Transverse colon (tissue), 4 donors: Measurements from ENCODE around the gene EHMT2. TPM values are rescaled to one million over a fixed set of nuclear protein-coding genes. Genes with fewer than 3 reads are reported as not detected.
"Not testable (repeated sequence)": the region's sequence is repeated elsewhere in the genome, so short reads cannot be mapped to it uniquely, and the experiment has no call there.

Source experiments
- DNase-seq: peaks from one replicate; pipeline ENCODE4 v3.0.0-alpha.2; 2019
- H3K27ac ChIP-seq, 4 donors: fragments of 200-600 bp; sonication (generic); 2 replicates each; pipeline ENCODE4 v1.5.1; 2016 to 2018; ENCODE audit warnings: inconsistent platforms in 4 of 4
- H3K27me3 ChIP-seq: fragments of 200-600 bp; sonication (generic); 2 replicates; pipeline ENCODE4 v1.5.1; 2017; ENCODE audit warnings: inconsistent platforms
- H3K36me3 ChIP-seq, 4 donors: fragments of 200-600 bp; sonication (generic); 2 replicates each; pipeline ENCODE4 v1.5.1; 2017 to 2019; ENCODE audit warnings: inconsistent platforms in 4 of 4
- H3K4me1 ChIP-seq, 4 donors: fragments of 200-600 bp; sonication (generic); 2 replicates each; pipeline ENCODE4 v1.5.1; 2017 to 2020; ENCODE audit warnings: inconsistent platforms in 4 of 4
- H3K4me3 ChIP-seq, 4 donors: fragments of 200-600 bp; sonication (generic); 1 replicate in 1 of 4; 2 replicates in 3 of 4; pipeline versions ENCODE4 v1.5.1 to v1.6.1; 2017 to 2019; ENCODE audit warnings: inconsistent platforms in 4 of 4
- H3K9me3 ChIP-seq, 2 donors: fragments of 200-600 bp; sonication (generic); 2 replicates each; pipeline ENCODE4 v1.5.1; 2017 to 2019; ENCODE audit warnings: inconsistent platforms in 2 of 2
- CTCF ChIP-seq, 5 experiments: fragments of 200-600 bp in 3 of 5; fragments of 450-650 bp in 2 of 5; sonication (generic) in 3 of 5; IDR thresholded peaks; 1 replicate in 2 of 5; 2 replicates in 3 of 5; pipeline ENCODE4 v1.5.1; 2016 to 2017; ENCODE audit warnings: antibody characterized with exemption in 5 of 5, inconsistent platforms in 3 of 5, mild to moderate bottlenecking in 2 of 5, moderate library complexity in 1 of 5
- EP300 ChIP-seq: sonication (generic); formaldehyde crosslinking; IDR thresholded peaks from one replicate; pipeline ENCODE4 v1.6.1; 2017; ENCODE audit warnings: antibody characterized with exemption, low read depth
- POLR2A ChIP-seq: fragments of 450-650 bp; IDR thresholded peaks from one replicate; pipeline ENCODE4 v1.6.1; 2016; ENCODE audit warnings: antibody characterized with exemption, mild to moderate bottlenecking, moderate library complexity
- POLR2AphosphoS5 ChIP-seq, 3 donors: sonication (generic); formaldehyde crosslinking; IDR thresholded peaks; one replicate each; pipeline ENCODE4 v1.6.1; 2016; ENCODE audit warnings: antibody characterized with exemption in 3 of 3
- whole genome bisulfite sequencing, 2 donors: methylation state at CpG; one replicate each; pipeline ENCODE4 v1.1.5; 2018; ENCODE audit warnings: low coverage in 1 of 2; 5-methylcytosine and 5-hydroxymethylcytosine counted together
- in situ Hi-C, 4 donors: fragments of 200-750 bp; cut with MboI; loops; one replicate each; pipeline versions ENCODE4 v1.15.0 to v1.15.1; 2017; ENCODE audit warnings: low sequenced_read_pairs in 3 of 4, low pct_ligation_motif_present in 1 of 4, low pct_unique_long_range_greater_than_20kb in 1 of 4
- intact Hi-C: fragments of 100-400 bp; cut with DNase I; formaldehyde crosslinking; loops from one replicate; pipeline ENCODE4 v1.15.1; 2023; ENCODE audit warnings: low total_unique reads
- total RNA-seq, 4 donors: library from RNA; depleted of rRNA; stranded (reverse); fragments of >200 nt; gene quantifications; one replicate each; pipeline ENCODE4 v1.1.0, GENCODE V29; 2016

EHMT2 gene
- total RNA-seq, 4 donors from 2014 or later: 25.9 to 33.3 (median 27.9) TPM

- no peak for DNase-seq
- TF ChIP-seq EP300 (no peak), POLR2A (no peak), CTCF (IDR thresholded peaks at IDR 0.05) (no peak), POLR2AphosphoS5 (IDR thresholded peaks at IDR 0.05) (no peak)
Observed at GRCh38 chr6:31907158-31907813, 9.8 kb upstream of the EHMT2 start.

GRCh38 chr6:31906727-31907126, 9.2 kb upstream of the EHMT2 start:
- in situ Hi-C loops: loop anchor here in 1 of 4 donors (10.0 kb wide), 1 partner anchor 48 kb away; the partner anchor contains the start of genes NELFE and SKIC2
- peaks cover 0 to 17% (median 9%) of the 10 kb centered on the region in 4 donors for H3K4me1 ChIP-seq
- H3K27ac ChIP-seq, H3K27me3 ChIP-seq, DNase-seq, H3K4me3 ChIP-seq, H3K36me3 ChIP-seq, intact Hi-C loops, H3K9me3 ChIP-seq: not testable (repeated sequence)
- WGBS, 2 donors: 78% methylated on average over 8 of the region's 8 CpGs

More at GRCh38 chr6:31907158-31907813, 9.8 kb upstream of the EHMT2 start:
- Histone ChIP-seq H3K4me1 (peaks cover 0 to 17% (median 9%) of the 10 kb centered on the region in 4 donors), H3K27ac (no peak overlapping the region), H3K36me3 (no peaks in the 10 kb centered on the region), H3K9me3 (no peaks in the 10 kb centered on the region), H3K4me3 (no peak overlapping the region), H3K27me3 (no peaks in the 10 kb centered on the region)
- 58 to 61% methylated on average over 5 to 7 of the region's 7 CpGs for WGBS, 2 donors
- in situ Hi-C loops: loop anchor here in 1 of 4 donors (10.0 kb wide), 1 partner anchor 48 kb away; the partner anchor contains the start of genes NELFE and SKIC2
- intact Hi-C loops: no loop called here

GRCh38 chr6:31906122-31906521, 8.6 kb upstream of the EHMT2 start:
- WGBS, 2 donors: 44 to 56% methylated on average over 3 to 4 of the region's 4 CpGs
- Histone ChIP-seq H3K27ac (no peak overlapping the region), H3K27me3 (no peaks in the 10 kb centered on the region), H3K4me1 (peaks cover 0 to 17% (median 13%) of the 10 kb centered on the region in 4 donors), H3K4me3 (no peak overlapping the region), H3K36me3 (no peaks in the 10 kb centered on the region), H3K9me3 (no peaks in the 10 kb centered on the region)
- intact Hi-C loops (no loop called here), in situ Hi-C loops (loop anchor here in 1 of 4 donors (10.0 kb wide), 1 partner anchor 49 kb away; the partner anchor contains the start of genes NELFE and SKIC2)
- DNase-seq: no peak
- TF ChIP-seq POLR2AphosphoS5 (IDR thresholded peaks at IDR 0.05) (no peak), POLR2A (no peak), EP300 (no peak), CTCF (IDR thresholded peaks at IDR 0.05) (no peak)

- in situ Hi-C loops (loop anchor here in 1 of 4 donors (10.0 kb wide), 1 partner anchor 50 kb away; the partner anchor contains the start of genes NELFE and SKIC2), intact Hi-C loops (no loop called here)
- Histone ChIP-seq H3K4me3 (no peak overlapping the region), H3K36me3 (no peaks in the 10 kb centered on the region), H3K27me3 (no peaks in the 10 kb centered on the region), H3K4me1 (peaks cover 0 to 21% (median 16%) of the 10 kb centered on the region in 4 donors), H3K27ac (no peak overlapping the region), H3K9me3 (no peaks in the 10 kb centered on the region)
- WGBS, 2 donors: 88% methylated on average over 1 of the region's 1 CpG; no CpG with 5 or more reads in 1 of the 2 donors
- TF ChIP-seq POLR2AphosphoS5 (IDR thresholded peaks at IDR 0.05) (no peak), EP300 (no peak), CTCF (IDR thresholded peaks at IDR 0.05) (no peak), POLR2A (no peak)
- DNase-seq: no peak
Observed at GRCh38 chr6:31905041-31905440, 7.5 kb upstream of the EHMT2 start.
